GM21825 (cell line): ENCODE measurements around the gene IGFBP2.
"Not testable (repeated sequence)": the region's sequence is repeated elsewhere in the genome, so short reads cannot be mapped to it uniquely, and the experiment has no call there.

ENCODE experiments used
- ATAC-seq: cut with Tn5 transposase; IDR thresholded peaks from one replicate; pipeline ENCODE4 v1.9.1; 2021; ENCODE audit warnings: mild to moderate bottlenecking, moderate library complexity; ENCODE audit not compliant: unreplicated experiment

IGFBP2 gene, protein sequence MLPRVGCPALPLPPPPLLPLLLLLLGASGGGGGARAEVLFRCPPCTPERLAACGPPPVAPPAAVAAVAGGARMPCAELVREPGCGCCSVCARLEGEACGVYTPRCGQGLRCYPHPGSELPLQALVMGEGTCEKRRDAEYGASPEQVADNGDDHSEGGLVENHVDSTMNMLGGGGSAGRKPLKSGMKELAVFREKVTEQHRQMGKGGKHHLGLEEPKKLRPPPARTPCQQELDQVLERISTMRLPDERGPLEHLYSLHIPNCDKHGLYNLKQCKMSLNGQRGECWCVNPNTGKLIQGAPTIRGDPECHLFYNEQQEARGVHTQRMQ

GRCh38 chr2:216632952-216633615, at the start of gene IGFBP2:
Gene IGFBP2, plus strand, starts transcription at chr2:216633420. Its CDS starts 104 bp downstream, at chr2:216633524.
- no peak for ATAC-seq

DNA sequence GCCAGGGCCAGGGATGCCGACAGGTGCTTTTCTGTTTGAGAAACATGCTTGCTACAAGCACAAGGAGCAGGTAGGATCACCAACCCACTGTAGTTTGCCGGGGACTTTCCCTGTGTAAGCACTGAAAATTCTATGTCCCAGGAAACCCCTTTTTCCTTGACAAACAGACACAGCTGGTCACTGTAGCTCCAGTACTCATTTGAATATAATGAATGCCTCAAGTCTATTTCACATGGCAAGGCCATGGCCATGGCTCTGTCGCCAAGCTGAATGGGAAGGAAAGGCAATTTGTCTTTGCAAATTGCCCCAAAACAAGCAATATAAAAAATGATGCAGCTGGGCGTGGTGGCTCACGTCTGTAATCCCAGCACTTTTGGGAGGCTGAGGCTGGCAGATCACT, 49.6 kb upstream of the IGFBP2 start:
- ATAC-seq: no peak

DNA sequence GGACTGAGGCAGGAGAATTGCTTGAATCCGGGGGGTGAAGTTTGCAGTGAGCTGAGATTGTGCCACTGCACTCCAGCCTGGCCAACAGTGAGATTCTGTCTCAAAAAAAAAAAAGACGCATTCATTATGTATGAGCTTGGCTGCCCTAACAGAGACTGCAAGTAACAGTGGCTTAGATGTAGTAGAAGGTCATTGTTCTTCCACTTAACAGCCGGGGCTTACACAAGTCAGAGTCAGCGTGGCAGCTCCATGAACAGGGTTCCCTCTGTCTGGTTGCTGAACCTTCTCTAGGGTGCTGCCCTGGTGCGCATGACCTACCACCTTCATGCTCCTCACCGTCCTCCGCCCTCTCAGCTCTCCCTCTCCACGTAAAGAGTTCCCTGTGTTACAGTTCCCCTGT, 49.1 kb upstream of the IGFBP2 start:
- ATAC-seq: no peak

GRCh38 chr2:216585441-216585840, 47.8 kb upstream of the IGFBP2 start:
- no peak for ATAC-seq

DNA sequence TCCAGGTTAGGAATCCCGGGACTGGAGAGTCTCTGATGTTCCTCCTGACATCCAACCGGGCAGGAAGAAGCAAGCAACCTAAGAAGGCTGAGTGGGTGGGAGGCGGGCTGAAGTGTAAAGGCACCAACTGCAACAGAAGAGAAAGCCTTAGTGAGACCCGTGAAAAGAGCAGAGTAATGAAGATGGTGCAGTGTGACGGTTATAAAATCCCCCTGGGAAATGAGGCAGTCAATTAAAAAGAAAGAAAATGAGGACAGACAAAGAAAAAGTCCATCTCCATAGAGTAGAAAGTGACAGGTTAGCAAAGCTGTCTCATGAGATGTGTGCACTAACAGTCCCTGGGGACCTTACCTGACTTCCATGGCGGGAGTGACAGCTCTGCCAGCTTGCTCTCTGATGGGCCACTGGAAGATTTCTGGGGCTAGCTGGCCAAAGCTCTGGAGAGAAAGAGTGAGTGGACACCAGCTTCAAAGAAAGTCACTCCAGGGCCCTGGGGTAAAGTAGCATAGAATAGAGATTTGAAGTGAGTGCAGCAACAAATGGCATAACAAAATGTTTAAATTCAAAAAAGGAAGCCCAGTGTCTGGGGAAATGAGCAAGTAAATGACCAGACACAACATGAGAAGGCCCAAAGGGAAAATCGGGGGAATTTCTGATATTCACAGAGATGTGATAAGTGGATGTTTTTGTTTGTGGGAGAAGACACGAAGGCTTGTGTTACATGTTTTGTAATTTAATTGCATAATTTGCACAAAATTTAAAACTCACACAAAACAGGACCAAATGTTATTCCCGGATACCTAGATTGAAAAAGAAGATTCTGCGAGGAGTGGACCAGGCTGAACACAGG, 44.1 kb upstream of the IGFBP2 start:
- ATAC-seq: no peak

DNA sequence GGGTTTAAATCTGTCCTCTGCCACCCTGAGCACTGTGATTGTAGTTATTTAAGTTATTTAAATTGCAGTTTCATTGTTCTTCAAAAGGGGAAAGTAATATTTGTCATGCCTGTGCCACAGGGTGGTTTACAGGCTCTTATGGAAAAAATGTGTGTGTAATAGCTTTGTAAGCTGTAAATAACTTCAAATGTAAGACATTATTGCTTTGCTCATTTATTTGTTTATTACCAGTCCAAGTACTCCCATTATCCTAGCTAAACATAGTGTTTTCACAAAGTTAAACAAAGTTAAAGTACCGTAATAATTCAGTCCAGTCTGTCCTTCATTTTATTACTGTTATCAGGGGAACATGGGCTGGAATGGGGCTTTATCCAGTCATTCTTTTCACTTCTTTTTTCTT, 43.4 kb upstream of the IGFBP2 start:
- no peak for ATAC-seq

- no peak for ATAC-seq
Measured at GRCh38 chr2:216590780-216591179, 42.4 kb upstream of the IGFBP2 start.

- ATAC-seq: no peak
Measured at GRCh38 chr2:216591480-216591879, 41.7 kb upstream of the IGFBP2 start.

- no peak for ATAC-seq
Measured at GRCh38 chr2:216594081-216594480, 39.1 kb upstream of the IGFBP2 start.

DNA sequence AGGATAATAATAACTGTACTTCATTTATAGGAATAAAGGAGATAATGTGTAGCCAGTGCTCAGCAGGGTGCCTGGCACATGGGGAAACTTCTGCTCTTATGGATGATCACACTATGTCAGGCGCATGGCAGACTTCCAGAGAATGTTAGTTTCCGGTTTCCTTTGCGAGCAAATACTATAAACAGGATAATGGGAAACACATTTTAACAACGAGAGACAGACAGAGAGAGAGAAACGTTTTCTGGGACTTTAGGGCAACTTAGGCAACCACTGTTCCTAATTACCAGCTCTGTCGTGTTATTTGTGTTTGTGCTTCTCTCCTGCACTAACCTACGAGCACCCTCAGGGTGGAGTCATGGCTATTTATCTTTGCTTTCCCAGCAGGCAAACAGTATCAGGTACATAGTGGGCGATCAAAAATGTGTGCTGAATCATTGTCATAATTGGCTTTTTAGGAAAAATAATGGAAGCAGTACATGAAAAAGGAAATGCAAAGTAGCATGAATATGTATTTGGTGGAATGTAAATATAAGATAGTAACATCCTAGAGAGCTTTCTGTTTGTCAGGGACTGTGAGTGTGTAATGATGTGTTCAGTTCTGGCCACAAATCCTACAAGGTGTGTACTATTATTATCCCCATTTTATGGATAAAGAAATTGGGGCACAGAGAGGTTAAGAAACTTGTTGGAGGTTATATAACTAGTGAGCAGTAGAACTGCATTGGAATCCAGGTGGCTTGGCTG, 36.8 kb upstream of the IGFBP2 start:
- ATAC-seq: no peak

GRCh38 chr2:216596980-216597509, 36.2 kb upstream of the IGFBP2 start:
- ATAC-seq: no peak

DNA sequence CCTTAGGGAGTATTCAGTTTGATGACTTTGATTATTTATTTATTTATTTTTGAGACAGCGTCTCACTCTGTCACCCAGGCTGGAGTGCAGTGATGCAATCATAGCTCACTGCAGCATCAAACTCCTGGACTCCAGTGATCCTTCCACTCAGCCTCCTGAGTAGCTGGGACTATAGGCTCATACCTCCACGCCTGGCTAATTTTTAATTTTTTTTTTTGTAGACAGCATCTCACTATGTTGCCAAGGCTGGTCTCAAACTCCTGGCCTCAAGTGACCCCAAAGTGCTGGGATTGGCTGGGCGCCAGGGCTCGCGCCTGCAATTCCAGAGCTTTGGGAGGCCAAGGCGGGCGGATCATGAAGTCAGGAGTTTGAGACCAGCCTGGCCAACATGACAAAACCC, 35.4 kb upstream of the IGFBP2 start:
- ATAC-seq: not testable (repeated sequence)

DNA sequence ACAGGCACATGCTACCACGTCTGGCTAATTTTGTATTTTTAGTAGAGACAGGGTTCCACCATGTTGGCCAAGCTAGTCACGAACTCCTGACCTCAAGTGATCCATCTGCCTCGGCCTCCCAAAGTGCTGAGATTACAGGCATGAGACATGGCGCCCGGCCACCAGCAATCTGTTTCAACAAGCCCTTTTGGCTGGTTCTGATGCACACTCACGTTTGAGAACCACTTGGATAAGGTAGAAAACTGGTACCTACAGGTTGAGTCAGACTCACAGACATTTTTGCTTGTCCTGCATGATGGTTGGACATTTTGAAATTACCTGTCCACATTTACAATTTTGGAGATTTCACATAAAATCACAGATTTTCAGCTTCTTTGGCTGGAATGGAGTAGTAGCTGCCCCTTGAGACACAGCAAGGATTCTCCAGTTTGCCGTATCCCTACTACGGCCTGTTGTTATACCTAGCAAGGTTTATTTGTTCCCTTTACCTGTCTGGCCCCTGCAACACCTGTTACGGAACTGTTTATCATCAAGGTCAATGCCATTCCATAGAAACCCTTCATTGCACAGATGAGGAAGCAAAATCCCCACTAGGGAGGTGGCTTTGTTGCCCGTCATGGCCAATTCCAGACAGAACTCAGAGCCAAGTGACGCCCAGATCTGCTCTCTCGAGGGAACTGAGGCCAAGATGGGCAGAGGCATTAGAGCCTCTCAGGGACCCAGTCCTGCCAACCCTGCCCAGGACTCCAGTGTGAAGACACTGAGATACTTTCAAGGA, 31.4 kb upstream of the IGFBP2 start:
- ATAC-seq: no peak

DNA sequence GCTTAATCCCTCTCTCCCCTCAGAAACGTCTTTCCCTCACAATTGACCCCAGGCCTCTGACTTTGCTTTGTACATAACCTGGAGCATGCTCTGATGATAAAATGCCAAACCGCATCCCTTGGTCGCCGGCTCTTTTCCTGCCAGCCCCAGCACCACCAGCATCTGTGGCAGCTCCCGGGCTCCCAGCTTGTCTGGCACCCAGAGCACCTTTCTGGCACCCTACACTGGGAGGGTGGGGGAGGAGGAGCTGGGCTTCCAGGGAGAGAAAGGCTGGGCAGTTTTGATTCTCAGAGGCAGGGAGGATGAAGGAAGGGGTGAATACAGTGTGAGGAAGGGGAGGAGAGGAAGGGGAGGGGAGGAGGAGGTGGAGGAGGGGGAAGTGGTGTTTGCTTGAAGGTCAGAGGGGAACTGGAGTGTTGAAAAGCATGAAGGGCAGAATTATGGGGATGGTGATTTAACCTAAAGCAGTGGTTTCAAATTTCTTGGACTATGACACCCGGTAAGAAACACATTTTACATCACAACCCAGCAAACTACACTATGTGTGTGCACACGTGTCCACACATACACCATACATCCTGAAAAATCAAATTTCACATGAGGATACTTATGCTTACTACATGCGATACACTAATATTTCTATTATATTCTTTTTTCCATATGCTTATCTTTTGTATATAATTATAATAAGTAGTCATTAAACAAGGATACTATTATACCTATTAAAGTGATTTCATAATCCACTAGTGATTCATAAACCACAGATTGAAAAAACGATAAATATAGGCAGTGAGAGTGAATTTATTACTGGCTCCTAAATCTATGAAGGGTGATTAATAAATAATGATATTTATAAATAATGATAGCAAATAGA, 30.0 kb upstream of the IGFBP2 start:
- ATAC-seq: no peak

- ATAC-seq: no peak
Measured at GRCh38 chr2:216603884-216604245, 29.4 kb upstream of the IGFBP2 start.

DNA sequence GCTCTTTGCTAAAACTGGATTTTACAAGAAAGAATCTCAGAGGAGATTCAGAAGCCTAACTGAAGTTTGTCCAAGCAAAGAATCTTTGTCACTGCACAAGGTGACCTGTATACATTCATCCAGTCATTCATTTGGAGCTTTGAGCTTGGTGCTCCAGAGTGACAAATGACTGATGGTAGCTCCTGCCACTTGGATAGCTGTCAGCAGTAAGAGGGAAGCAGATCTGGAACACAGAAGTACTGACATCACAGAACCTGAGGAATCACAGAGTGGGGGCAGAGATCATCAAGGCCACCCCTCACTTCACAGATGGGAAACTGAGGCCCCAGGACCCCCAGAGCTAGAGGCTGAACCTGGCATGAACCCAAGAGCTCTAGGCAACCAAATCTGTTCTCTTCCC, 28.8 kb upstream of the IGFBP2 start:
- ATAC-seq: no peak

- ATAC-seq: peak; percentile 98
Measured at GRCh38 chr2:216606551-216607276, 26.5 kb upstream of the IGFBP2 start.

- ATAC-seq: no peak
Measured at GRCh38 chr2:216607277-216607560, 26.0 kb upstream of the IGFBP2 start.

DNA sequence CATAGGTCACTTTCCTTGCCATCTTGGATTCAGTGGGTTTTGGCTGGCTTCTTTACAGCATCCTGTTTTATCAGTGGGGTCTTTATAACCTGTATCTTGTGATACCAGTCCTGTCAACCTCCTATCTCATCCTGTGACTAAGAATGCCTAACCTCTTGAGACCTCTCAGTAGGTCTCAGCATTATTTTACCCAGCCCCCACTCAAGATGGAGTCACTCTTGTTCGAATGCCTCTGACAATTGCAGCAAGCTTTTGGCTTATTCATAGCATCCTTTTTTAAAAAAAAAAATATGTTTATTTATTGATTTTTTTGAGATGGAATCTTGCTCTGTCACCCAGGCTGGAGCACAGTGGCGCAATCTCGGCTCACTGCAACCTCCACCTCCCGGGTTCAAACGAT, 24.7 kb upstream of the IGFBP2 start:
- ATAC-seq: no peak
